GM12878 (cell line): ENCODE measurements around the gene MICA. TPM values are rescaled to one million over a fixed set of nuclear protein-coding genes. Genes with fewer than 3 reads are reported as not detected.
"Not testable (repeated sequence)": the region's sequence is repeated elsewhere in the genome, so short reads cannot be mapped to it uniquely, and the experiment has no call there.

Experiments
- ATAC-seq: fragments of 200-7000 bp; cut with Tn5 transposase; 3 replicates; pipeline ENCODE4 v1.9.1; 2020; ENCODE audit warnings: mild to moderate bottlenecking, moderate library complexity
- BruUV-seq: library from RNA; stranded (reverse); fragments of 400-500 nt; replicated peaks from 2 replicates; lab custom pipeline; 2021; lab: Mats Ljungman, UMichigan
- CTCF ChIA-PET: fragments of 300-600 bp; sonication (Branson Sonifier 250); formaldehyde crosslinking; extraction: SDS; loops from one replicate; lab custom pipeline; 2021; ENCODE audit warnings: inconsistent platforms; lab: Yijun Ruan, JAX
- POLR2A ChIA-PET: fragments of 350-600 bp; formaldehyde crosslinking; extraction: SDS; loops from one replicate; lab custom pipeline; 2021; ENCODE audit warnings: inconsistent platforms; lab: Charles Lee
- RAD21 ChIA-PET: fragments of 300-600 bp; sonication (Branson Sonifier 250); formaldehyde crosslinking; loops from one replicate; lab custom pipeline; 2023; ENCODE audit warnings: antibody characterized with exemption; ENCODE audit not compliant: unreplicated experiment; lab: Charles Lee
- SMC1A ChIA-PET: fragments of 300-600 bp; sonication (Branson Sonifier 250); formaldehyde crosslinking; loops from one replicate; lab custom pipeline; 2023; ENCODE audit not compliant: unreplicated experiment, uncharacterized antibody; lab: Charles Lee
- DNase-seq: peaks from one replicate; pipeline ENCODE4 v3.0.0-alpha.2; 2011; ENCODE audit warnings: low read depth, low spot score
- FAIRE-seq: peaks from 3 replicates; lab custom pipeline; 2011; peaks lifted over from hg19 to GRCh38; lab: Jason Lieb, UNC
- H2AFZ ChIP-seq: 2 replicates; pipeline ENCODE4 v1.6.0; 2011; ENCODE audit warnings: low read depth, low read length, control low read depth; ENCODE audit not compliant: control insufficient read depth
- H3K27ac ChIP-seq: 2 replicates; pipeline ENCODE4 v1.5.1; 2011; ENCODE audit warnings: control low read depth; ENCODE audit not compliant: control insufficient read depth, insufficient read depth
- H3K27me3 ChIP-seq, 2 experiments: replicated peaks in 1 of 2; 2 replicates each; pipeline versions ENCODE4 v1.6.0 to v1.6.1; 2011; ENCODE audit warnings: low read length in 1 of 2; ENCODE audit not compliant: control insufficient read depth in 2 of 2, insufficient read depth in 2 of 2
- H3K36me3 ChIP-seq, 2 experiments: 2 replicates each; pipeline ENCODE4 v1.5.1; 2011; ENCODE audit warnings: low read length in 1 of 2; ENCODE audit not compliant: control insufficient read depth in 2 of 2, insufficient read depth in 2 of 2
- H3K4me1 ChIP-seq: 2 replicates; pipeline ENCODE4 v1.6.1; 2011; ENCODE audit warnings: mild to moderate bottlenecking, low read length, moderate library complexity, mixed read lengths; ENCODE audit not compliant: control insufficient read depth, insufficient read depth
- H3K4me2 ChIP-seq: 2 replicates; pipeline ENCODE4 v1.6.0; 2011; ENCODE audit warnings: control low read depth; ENCODE audit not compliant: control insufficient read depth, insufficient read depth
- H3K4me3 ChIP-seq: fragments of 200-600 bp; sonication (generic); 2 replicates; pipeline ENCODE4 v1.5.1; 2016
- H3K79me2 ChIP-seq: 2 replicates; pipeline ENCODE4 v1.6.0; 2011; ENCODE audit warnings: low read length; ENCODE audit not compliant: control insufficient read depth, insufficient read depth
- H3K9ac ChIP-seq: 2 replicates; pipeline ENCODE4 v1.8.0; 2011; ENCODE audit warnings: low read length, control low read depth, mixed read lengths; ENCODE audit not compliant: control insufficient read depth, insufficient read depth
- H3K9me3 ChIP-seq: replicated peaks from 3 replicates; pipeline ENCODE4 v1.5.1; 2011; ENCODE audit warnings: mild to moderate bottlenecking, low read length; ENCODE audit not compliant: control insufficient read depth, insufficient read depth
- H4K20me1 ChIP-seq: 2 replicates; pipeline ENCODE4 v1.6.0; 2011; ENCODE audit not compliant: control insufficient read depth, insufficient read depth
- BMI1 ChIP-seq: fragments of 450-650 bp; IDR thresholded peaks from 2 replicates; pipeline ENCODE4 v1.6.1; 2016; ENCODE audit warnings: mild to moderate bottlenecking, moderate library complexity, borderline replicate concordance
- NRF1 ChIP-seq: conservative IDR thresholded peaks from 2 replicates; pipeline ENCODE4 v1.6.1; 2011; ENCODE audit warnings: mild to moderate bottlenecking, low read depth, low read length, improper control_type of control experiment
- whole genome bisulfite sequencing: methylation state at CpG from one replicate; pipeline ENCODE4 v1.1.6; 2016; ENCODE audit warnings: low lambda C conversion rate; ENCODE audit not compliant: insufficient replicate concordance, insufficient coverage; ENCODE audit errors: missing lambda C conversion rate; 5-methylcytosine and 5-hydroxymethylcytosine counted together
- in situ Hi-C: fragments of 300-500 bp; cut with MboI; formaldehyde crosslinking; loops from 9 replicates; pipeline ENCODE4 v1.14.3; 2018; ENCODE audit warnings: mixed read lengths
- intact Hi-C: fragments of 100-400 bp; cut with micrococcal nuclease; formaldehyde crosslinking; loops from one replicate; pipeline ENCODE4 v1.14.2; 2022; ENCODE audit not compliant: unreplicated experiment
- polyA plus RNA-seq, 11 experiments: library from polyadenylated mRNA; depleted of rRNA in 4 of 11; unstranded in 6 of 11; stranded (reverse) in 5 of 11; fragments of >200 nt; fragmentation: Nextera tagmentation in 4 of 11; fragmentation: Illumina TruSeq in 1 of 11; extraction: Ambion mirVana in 4 of 11; extraction: Trizol in 1 of 11; gene quantifications; 1 replicate in 1 of 11; 2 replicates in 10 of 11; pipeline versions ENCODE4 v1.2.1 to v1.2.3, GENCODE V29; 2011 to 2016; ENCODE audit warnings: inconsistent platforms in 2 of 11, missing spikeins in 2 of 11, low read depth in 1 of 11
- total RNA-seq, 4 experiments: library from RNA; depleted of rRNA in 3 of 4; stranded (reverse); fragments of >200 nt in 3 of 4; fragmentation: Illumina TruSeq in 1 of 4; extraction: Trizol in 1 of 4; gene quantifications; 2 replicates each; pipeline versions ENCODE4 v1.2.1 to v1.2.3, GENCODE V29; 2013 to 2021

Gene MICA
- total and polyA plus RNA-seq, 10 of the 15 experiments (the other 5 are each of a cell fraction or from before 2014, with no cell fraction given), result 3.6 to 10.5 (median 6.9) TPM

- POLR2A ChIA-PET, result interaction anchor here (1.1 kb wide), 1 partner anchor 154 kb away, joined by 4 read pairs; no protein-coding TSS in a partner anchor
- Histone ChIP-seq H4K20me1 (no peaks in the 10 kb centered on the region), H3K9ac (no peak overlapping the region), H2AFZ (no peak overlapping the region), H3K27ac (no peak overlapping the region), H3K79me2 (no peaks in the 10 kb centered on the region), H3K27me3 (no peaks in the 10 kb centered on the region), H3K4me1 (no peaks in the 10 kb centered on the region), H3K9me3 (no peaks in the 10 kb centered on the region), H3K4me3 (no peak overlapping the region), H3K4me2 (no peak overlapping the region), H3K36me3 (no peaks in the 10 kb centered on the region)
- intact Hi-C loops, result no loop called here
- CTCF ChIA-PET, result interaction anchor here (1.0 to 1.5 kb wide), 3 partner anchors 24 to 258 kb away, joined by 3 read pairs; no protein-coding TSS in a partner anchor
- ATAC-seq (no peak), FAIRE-seq (no peak), DNase-seq (no peak)
- BruUV-seq, result no TSS peak
- TF ChIP-seq BMI1, result peak; percentile 55; the same call in 1 of the 2 replicates
- TF ChIP-seq NRF1, result no peak
- in situ Hi-C loops, result no loop called here
- RAD21 ChIA-PET, result interaction anchor here (1.0 kb wide), 1 partner anchor 192 kb away, joined by 3 read pairs; no protein-coding TSS in a partner anchor
- SMC1A ChIA-PET, result no interaction called here
- WGBS, result 40% methylated on average over 1 of the region's 1 CpG
These were observed 16.4 kb upstream of the MICA start for GRCh38 chr6:31386977-31387376.

DNA sequence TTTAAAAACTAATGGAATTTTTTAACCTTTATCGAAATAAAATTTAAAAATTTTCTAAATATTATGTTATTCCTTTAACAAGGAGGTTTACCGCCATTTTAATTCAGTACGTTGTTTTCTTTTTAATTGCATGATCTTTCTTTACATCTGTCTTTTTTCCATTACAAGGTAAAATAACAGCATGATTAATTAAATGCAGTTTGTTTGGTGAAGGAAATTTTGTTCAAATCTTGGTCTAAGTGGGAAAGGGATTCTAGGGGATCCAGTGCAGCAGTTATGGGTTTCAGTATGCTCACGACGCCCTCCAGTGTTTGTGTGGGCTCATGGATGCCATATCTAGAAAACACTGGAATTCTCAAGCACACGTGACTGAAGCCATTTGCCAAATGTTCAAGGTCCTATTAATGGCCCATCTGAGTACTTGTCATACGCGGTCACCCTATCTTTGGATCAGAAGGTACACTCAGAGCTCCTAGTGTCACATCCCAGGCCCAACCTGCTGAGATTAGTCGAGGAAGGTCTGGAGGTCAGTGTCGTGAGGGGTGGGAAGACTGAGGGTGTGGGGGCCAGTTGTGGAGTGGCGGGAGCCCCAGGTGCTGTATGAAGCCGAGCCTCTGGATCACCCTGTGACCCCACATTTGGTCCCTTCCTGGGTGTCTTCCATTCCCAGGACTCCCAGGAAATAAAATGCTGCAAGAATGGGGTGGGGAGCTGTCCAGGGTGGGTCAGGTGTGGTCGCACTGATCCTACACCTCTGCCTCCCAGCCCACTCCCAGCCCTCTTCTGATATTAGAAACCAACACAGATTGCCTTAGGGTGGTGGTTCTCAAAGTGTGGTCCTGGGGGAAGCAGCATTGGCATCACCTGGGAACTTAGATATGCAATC lies 14.2 kb upstream of the MICA start:
- CTCF ChIA-PET, result interaction anchor here (1.2 kb wide), 1 partner anchor 103 kb away, joined by 3 read pairs; no protein-coding TSS in a partner anchor
- in situ Hi-C loops, result not testable (repeated sequence)

DNA sequence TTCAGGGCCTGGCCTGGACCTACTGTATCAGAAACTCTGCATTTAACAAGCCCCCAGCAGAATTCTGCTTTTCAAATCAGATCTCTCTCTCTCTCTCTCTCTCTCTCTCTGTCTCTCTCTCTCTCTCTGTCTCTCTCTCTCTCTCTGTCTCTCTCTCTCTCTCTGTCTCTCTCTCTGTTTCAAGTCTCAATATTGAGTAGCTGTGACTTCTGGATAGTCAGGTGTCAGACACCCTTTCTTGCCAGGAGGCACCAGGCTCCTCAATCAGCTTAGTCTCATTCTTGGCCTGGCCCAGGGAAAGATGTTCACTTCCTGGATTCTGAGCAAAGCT lies 13.6 kb upstream of the MICA start:
- FAIRE-seq, ATAC-seq, H3K36me3 ChIP-seq, H3K4me1 ChIP-seq, in situ Hi-C loops, H3K9ac ChIP-seq, H3K4me2 ChIP-seq, H3K27me3 ChIP-seq, DNase-seq, H3K9me3 ChIP-seq, SMC1A ChIA-PET, H3K79me2 ChIP-seq, H4K20me1 ChIP-seq, H2AFZ ChIP-seq, BruUV-seq, H3K27ac ChIP-seq, H3K4me3 ChIP-seq: not testable (repeated sequence)
- ChIA-PET RAD21 (interaction anchor here (0.6 kb wide), 1 partner anchor 95 kb away, joined by 3 read pairs; no protein-coding TSS in a partner anchor), POLR2A (interaction anchor here (0.6 to 0.7 kb wide), 2 partner anchors 16 to 990 kb away, joined by 3 to 6 read pairs; no protein-coding TSS in a partner anchor), CTCF (interaction anchor here (0.6 to 1.2 kb wide), 4 partner anchors 97 to 421 kb away, joined by 3 to 4 read pairs (median 3); no protein-coding TSS in a partner anchor)
- intact Hi-C loops, result loop anchor here (2.0 to 10.0 kb wide), 2 partner anchors 95 to 205 kb away; partner anchors contain the start of gene NCR3

More for the DNA sequence above, 14.2 kb upstream of the MICA start:
- DNase-seq, H4K20me1 ChIP-seq, H3K4me2 ChIP-seq, H3K36me3 ChIP-seq, H3K9ac ChIP-seq, RAD21 ChIA-PET, H3K27ac ChIP-seq, POLR2A ChIA-PET, H3K27me3 ChIP-seq, SMC1A ChIA-PET, H3K4me3 ChIP-seq, BruUV-seq, H3K79me2 ChIP-seq, H3K9me3 ChIP-seq, H2AFZ ChIP-seq, H3K4me1 ChIP-seq: not testable (repeated sequence)
- FAIRE-seq (peak; percentile 99), ATAC-seq (peak; percentile 55; the same call in 2 of the 3 replicates)
- intact Hi-C loops, result loop anchor here (2.0 kb wide), 1 partner anchor 96 kb away; no protein-coding TSS in a partner anchor
- WGBS, result 42% methylated on average over 3 of the region's 13 CpGs
